K562 (cell line): ENCODE data around the gene VPS45. TPM values are rescaled to one million over a fixed set of nuclear protein-coding genes. Genes with fewer than 3 reads are reported as not detected.

Experiments
- ATAC-seq: fragments of 200-7000 bp; cut with Tn5 transposase; 3 replicates; pipeline ENCODE4 v1.9.1; 2020; ENCODE audit warnings: moderate library complexity
- BruUV-seq: library from RNA; stranded (reverse); fragments of 400-500 nt; replicated peaks from 2 replicates; lab custom pipeline; 2021; lab: Mats Ljungman, UMichigan
- CTCF ChIA-PET: fragments of 300-600 bp; formaldehyde crosslinking; extraction: SDS; loops from one replicate; lab custom pipeline; 2021; ENCODE audit warnings: low intra/inter-chr PET ratio; lab: Yijun Ruan, JAX
- POLR2A ChIA-PET: fragments of 300-600, 350-650 bp; sonication (Branson Sonifier 250); formaldehyde crosslinking; extraction: SDS; loops from one replicate; lab custom pipeline; 2021; ENCODE audit warnings: antibody characterized with exemption, inconsistent platforms; lab: Yijun Ruan, JAX
- DNase-seq, 4 experiments: peaks; one replicate each; pipeline versions ENCODE4 v3.0.0 to v3.0.0-alpha.2; 2011 to 2018; ENCODE audit warnings: low spot score in 3 of 4, mixed read lengths in 3 of 4; ENCODE audit errors: extremely low read depth in 1 of 4
- FAIRE-seq: peaks from 2 replicates; lab custom pipeline; 2011; peaks lifted over from hg19 to GRCh38; lab: Jason Lieb, UNC
- H2AFZ ChIP-seq: 2 replicates; pipeline ENCODE4 v1.6.0; 2011; ENCODE audit warnings: low read depth, low read length, control low read depth, inconsistent platforms
- H3K27ac ChIP-seq: fragments of 200-600 bp; 3 replicates; pipeline ENCODE4 v1.8.0; 2011; ENCODE audit warnings: low read depth, mild to moderate bottlenecking, control low read depth, inconsistent platforms, low read length, moderate library complexity, mixed read lengths; ENCODE audit errors: extremely low read depth
- H3K27me3 ChIP-seq, 2 experiments: fragments of 300-600 bp in 1 of 2; 2 replicates in 1 of 2; 3 replicates in 1 of 2; pipeline versions ENCODE4 v1.6.0 to v1.8.0; 2011; ENCODE audit warnings: inconsistent platforms in 2 of 2, low read length in 2 of 2, mild to moderate bottlenecking in 1 of 2, mixed read lengths in 1 of 2, moderate library complexity in 1 of 2; ENCODE audit not compliant: control insufficient read depth in 2 of 2, insufficient read depth in 2 of 2
- H3K36me3 ChIP-seq: fragments of 300-600 bp; 3 replicates; pipeline ENCODE4 v1.8.0; 2011; ENCODE audit warnings: mild to moderate bottlenecking, low read length, inconsistent platforms; ENCODE audit not compliant: control insufficient read depth, insufficient read depth
- H3K4me1 ChIP-seq, 2 experiments: fragments of 200-600 bp in 1 of 2; replicated peaks in 1 of 2; 2 replicates in 1 of 2; 3 replicates in 1 of 2; pipeline versions ENCODE4 v1.5.1 to v1.8.0; 2011; ENCODE audit warnings: inconsistent platforms in 2 of 2, low read length in 2 of 2, mild to moderate bottlenecking in 1 of 2, mixed read lengths in 1 of 2, moderate library complexity in 1 of 2; ENCODE audit not compliant: control insufficient read depth in 2 of 2, insufficient read depth in 2 of 2
- H3K4me2 ChIP-seq: 2 replicates; pipeline ENCODE4 v1.6.1; 2011; ENCODE audit warnings: low read length, control low read depth, inconsistent platforms, mixed read lengths; ENCODE audit not compliant: insufficient read depth
- H3K4me3 ChIP-seq: fragments of 200-600 bp; sonication (generic), shearing (Covaris generic); 2 replicates; pipeline ENCODE4 v1.5.1; 2016; ENCODE audit warnings: control low read depth, inconsistent platforms
- H3K79me2 ChIP-seq: fragments of 200-600 bp; 3 replicates; pipeline ENCODE4 v1.8.0; 2011; ENCODE audit warnings: low read length, inconsistent platforms; ENCODE audit not compliant: control insufficient read depth, insufficient read depth
- H3K9ac ChIP-seq, 2 experiments: 2 replicates each; pipeline versions ENCODE4 v1.6.0 to v1.6.1; 2011; ENCODE audit warnings: low read depth in 2 of 2, low read length in 2 of 2, control low read depth in 1 of 2, inconsistent platforms in 1 of 2, mild to moderate bottlenecking in 1 of 2, mixed read lengths in 1 of 2; ENCODE audit not compliant: insufficient read depth in 1 of 2
- H3K9me1 ChIP-seq: one replicate; pipeline ENCODE4 v1.6.0; 2011; ENCODE audit warnings: inconsistent platforms, mild to moderate bottlenecking, low read length, moderate library complexity; ENCODE audit not compliant: control insufficient read depth, insufficient read depth
- H3K9me3 ChIP-seq: replicated peaks from 2 replicates; pipeline ENCODE4 v1.5.1; 2011; ENCODE audit warnings: low read depth, low read length, inconsistent platforms; ENCODE audit not compliant: control insufficient read depth, insufficient read depth
- H4K20me1 ChIP-seq: replicated peaks from 2 replicates; pipeline ENCODE4 v1.6.1; 2011; ENCODE audit warnings: low read length, inconsistent platforms, mixed read lengths; ENCODE audit not compliant: control insufficient read depth, insufficient read depth
- MAFG ChIP-seq: fragments of 450-650 bp; conservative IDR thresholded peaks from 2 replicates; pipeline ENCODE4 v1.6.1; 2016; ENCODE audit warnings: missing genetic modification characterization, missing compliant biosample characterization
- POLR2A ChIP-seq: fragments of 450-650 bp; conservative IDR thresholded peaks from 2 replicates; pipeline ENCODE4 v1.6.1; 2016
- TCF7 ChIP-seq: sonication (generic); IDR thresholded peaks from 2 replicates; pipeline ENCODE4 v1.6.1; 2016; ENCODE audit warnings: antibody characterized with exemption, borderline replicate concordance
- ZBTB1 ChIP-seq: sonication (generic); formaldehyde crosslinking; IDR thresholded peaks from 2 replicates; pipeline ENCODE4 v1.8.1; 2023; ENCODE audit warnings: missing genetic modification reagents, low read depth, mild to moderate bottlenecking, borderline replicate concordance
- ZBTB7A ChIP-seq: IDR thresholded peaks from 2 replicates; pipeline ENCODE4 v1.6.1; 2011; ENCODE audit warnings: low read depth, mild to moderate bottlenecking, low read length, moderate library complexity, borderline replicate concordance; ENCODE audit not compliant: control insufficient read depth
- ZNF764 ChIP-seq: fragments of 250-450 bp; sonication (Bioruptor Pico); IDR thresholded peaks from 2 replicates; pipeline ENCODE4 v1.4.0; 2020; ENCODE audit warnings: low read depth, mild to moderate bottlenecking, moderate library complexity
- WGBS: fragments of 100-300 bp; shearing (Covaris generic); methylation state at CpG from one replicate; pipeline ENCODE4 v1.1.6; 2016; ENCODE audit warnings: low coverage, mixed read lengths; ENCODE audit not compliant: insufficient coverage; ENCODE audit errors: missing lambda C conversion rate; 5-methylcytosine and 5-hydroxymethylcytosine counted together
- in situ Hi-C: fragments of 300-500 bp; cut with MboI; formaldehyde crosslinking; loops from 4 replicates; pipeline ENCODE4 v1.15.0; 2018; ENCODE audit warnings: inconsistent platforms, mixed read lengths
- intact Hi-C: fragments of 100-400 bp; cut with micrococcal nuclease; formaldehyde crosslinking; loops from 2 replicates; pipeline ENCODE4 v1.14.2; 2022
- polyA plus RNA-seq, 8 experiments: library from polyadenylated mRNA; depleted of rRNA in 4 of 8; stranded (reverse) in 5 of 8; unstranded in 3 of 8; fragments of >200 nt; fragmentation: Nextera tagmentation in 2 of 8; fragmentation: Illumina TruSeq in 1 of 8; extraction: Ambion mirVana in 2 of 8; extraction: Trizol in 1 of 8; gene quantifications; 2 replicates each; pipeline versions ENCODE4 v1.2.1 to v1.2.3, GENCODE V29; 2011 to 2014; ENCODE audit warnings: inconsistent platforms in 1 of 8, missing spikeins in 1 of 8
- total RNA-seq, 7 experiments: library from RNA; depleted of rRNA in 6 of 7; stranded (reverse); fragments of >200 nt in 6 of 7; fragmentation: Illumina TruSeq in 2 of 7; extraction: Trizol in 2 of 7; gene quantifications; 2 replicates each; pipeline versions ENCODE4 v1.2.1 to v1.2.3, GENCODE V29; 2011 to 2021; ENCODE audit warnings: low replicate concordance in 1 of 7
- TF ChIP-seq, protein P1 (sequence below): fragments of 200-600 bp; sonication (generic); IDR thresholded peaks from one replicate; pipeline ENCODE4 v1.6.1; 2012; ENCODE audit warnings: mild to moderate bottlenecking, low read depth, low read length, inconsistent platforms
- TF ChIP-seq, protein P2 (sequence below), 2 experiments: fragments of 450-650 bp; IDR thresholded peaks; 2 replicates each; pipeline ENCODE4 v1.6.1; 2016

The VPS45 gene
- total and polyA plus RNA-seq, 9 of the 15 experiments (the other 6 are each of a cell fraction or from before 2014, with no cell fraction given), result 17.9 to 48.2 (median 34.4) TPM

DNA sequence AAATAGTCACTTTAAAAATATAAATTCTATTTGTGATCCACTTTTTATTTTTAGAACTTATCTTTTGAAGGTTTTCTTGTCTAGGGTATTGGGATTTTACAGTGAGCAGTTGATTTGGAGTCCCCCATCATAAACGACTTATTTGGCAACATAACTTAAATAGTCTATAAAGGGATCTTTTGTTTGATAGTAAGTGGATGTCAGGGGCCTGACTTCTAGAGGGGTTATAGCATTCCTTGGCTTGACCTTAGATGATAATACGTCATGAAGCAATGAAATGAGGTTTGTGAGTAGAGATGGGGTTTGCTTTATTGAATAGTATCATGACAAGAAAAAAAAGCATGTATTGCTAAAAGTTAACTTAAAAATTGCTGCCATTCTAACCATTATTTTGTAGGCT is 17.8 kb downstream of the VPS45 start:
- H3K4me1 ChIP-seq, result no peaks in the 10 kb centered on the region
- ATAC-seq, result no peak
- H3K36me3 ChIP-seq, result peaks cover 58% of the 10 kb centered on the region
- FAIRE-seq, result no peak
- intact Hi-C loops (no loop called here), in situ Hi-C loops (no loop called here)
- no peak overlapping the region for H3K4me3 ChIP-seq
- no peak overlapping the region for H3K27ac ChIP-seq
- H3K4me2 ChIP-seq, result no peak overlapping the region
- no peaks in the 10 kb centered on the region for H3K79me2 ChIP-seq
- no peaks in the 10 kb centered on the region for H3K27me3 ChIP-seq
- no peaks in the 10 kb centered on the region for H4K20me1 ChIP-seq
- BruUV-seq, result no TSS peak
- ChIA-PET CTCF (no interaction called here), POLR2A (no interaction called here)
- no peaks in the 10 kb centered on the region for H3K9me3 ChIP-seq
- no peak for DNase-seq
- 40% methylated on average over 2 of the region's 2 CpGs for WGBS
- H3K9me1 ChIP-seq, result no peaks in the 10 kb centered on the region
- no peak overlapping the region for H3K9ac ChIP-seq
- H2AFZ ChIP-seq, result no peak overlapping the region
- TF ChIP-seq, protein P1, sequence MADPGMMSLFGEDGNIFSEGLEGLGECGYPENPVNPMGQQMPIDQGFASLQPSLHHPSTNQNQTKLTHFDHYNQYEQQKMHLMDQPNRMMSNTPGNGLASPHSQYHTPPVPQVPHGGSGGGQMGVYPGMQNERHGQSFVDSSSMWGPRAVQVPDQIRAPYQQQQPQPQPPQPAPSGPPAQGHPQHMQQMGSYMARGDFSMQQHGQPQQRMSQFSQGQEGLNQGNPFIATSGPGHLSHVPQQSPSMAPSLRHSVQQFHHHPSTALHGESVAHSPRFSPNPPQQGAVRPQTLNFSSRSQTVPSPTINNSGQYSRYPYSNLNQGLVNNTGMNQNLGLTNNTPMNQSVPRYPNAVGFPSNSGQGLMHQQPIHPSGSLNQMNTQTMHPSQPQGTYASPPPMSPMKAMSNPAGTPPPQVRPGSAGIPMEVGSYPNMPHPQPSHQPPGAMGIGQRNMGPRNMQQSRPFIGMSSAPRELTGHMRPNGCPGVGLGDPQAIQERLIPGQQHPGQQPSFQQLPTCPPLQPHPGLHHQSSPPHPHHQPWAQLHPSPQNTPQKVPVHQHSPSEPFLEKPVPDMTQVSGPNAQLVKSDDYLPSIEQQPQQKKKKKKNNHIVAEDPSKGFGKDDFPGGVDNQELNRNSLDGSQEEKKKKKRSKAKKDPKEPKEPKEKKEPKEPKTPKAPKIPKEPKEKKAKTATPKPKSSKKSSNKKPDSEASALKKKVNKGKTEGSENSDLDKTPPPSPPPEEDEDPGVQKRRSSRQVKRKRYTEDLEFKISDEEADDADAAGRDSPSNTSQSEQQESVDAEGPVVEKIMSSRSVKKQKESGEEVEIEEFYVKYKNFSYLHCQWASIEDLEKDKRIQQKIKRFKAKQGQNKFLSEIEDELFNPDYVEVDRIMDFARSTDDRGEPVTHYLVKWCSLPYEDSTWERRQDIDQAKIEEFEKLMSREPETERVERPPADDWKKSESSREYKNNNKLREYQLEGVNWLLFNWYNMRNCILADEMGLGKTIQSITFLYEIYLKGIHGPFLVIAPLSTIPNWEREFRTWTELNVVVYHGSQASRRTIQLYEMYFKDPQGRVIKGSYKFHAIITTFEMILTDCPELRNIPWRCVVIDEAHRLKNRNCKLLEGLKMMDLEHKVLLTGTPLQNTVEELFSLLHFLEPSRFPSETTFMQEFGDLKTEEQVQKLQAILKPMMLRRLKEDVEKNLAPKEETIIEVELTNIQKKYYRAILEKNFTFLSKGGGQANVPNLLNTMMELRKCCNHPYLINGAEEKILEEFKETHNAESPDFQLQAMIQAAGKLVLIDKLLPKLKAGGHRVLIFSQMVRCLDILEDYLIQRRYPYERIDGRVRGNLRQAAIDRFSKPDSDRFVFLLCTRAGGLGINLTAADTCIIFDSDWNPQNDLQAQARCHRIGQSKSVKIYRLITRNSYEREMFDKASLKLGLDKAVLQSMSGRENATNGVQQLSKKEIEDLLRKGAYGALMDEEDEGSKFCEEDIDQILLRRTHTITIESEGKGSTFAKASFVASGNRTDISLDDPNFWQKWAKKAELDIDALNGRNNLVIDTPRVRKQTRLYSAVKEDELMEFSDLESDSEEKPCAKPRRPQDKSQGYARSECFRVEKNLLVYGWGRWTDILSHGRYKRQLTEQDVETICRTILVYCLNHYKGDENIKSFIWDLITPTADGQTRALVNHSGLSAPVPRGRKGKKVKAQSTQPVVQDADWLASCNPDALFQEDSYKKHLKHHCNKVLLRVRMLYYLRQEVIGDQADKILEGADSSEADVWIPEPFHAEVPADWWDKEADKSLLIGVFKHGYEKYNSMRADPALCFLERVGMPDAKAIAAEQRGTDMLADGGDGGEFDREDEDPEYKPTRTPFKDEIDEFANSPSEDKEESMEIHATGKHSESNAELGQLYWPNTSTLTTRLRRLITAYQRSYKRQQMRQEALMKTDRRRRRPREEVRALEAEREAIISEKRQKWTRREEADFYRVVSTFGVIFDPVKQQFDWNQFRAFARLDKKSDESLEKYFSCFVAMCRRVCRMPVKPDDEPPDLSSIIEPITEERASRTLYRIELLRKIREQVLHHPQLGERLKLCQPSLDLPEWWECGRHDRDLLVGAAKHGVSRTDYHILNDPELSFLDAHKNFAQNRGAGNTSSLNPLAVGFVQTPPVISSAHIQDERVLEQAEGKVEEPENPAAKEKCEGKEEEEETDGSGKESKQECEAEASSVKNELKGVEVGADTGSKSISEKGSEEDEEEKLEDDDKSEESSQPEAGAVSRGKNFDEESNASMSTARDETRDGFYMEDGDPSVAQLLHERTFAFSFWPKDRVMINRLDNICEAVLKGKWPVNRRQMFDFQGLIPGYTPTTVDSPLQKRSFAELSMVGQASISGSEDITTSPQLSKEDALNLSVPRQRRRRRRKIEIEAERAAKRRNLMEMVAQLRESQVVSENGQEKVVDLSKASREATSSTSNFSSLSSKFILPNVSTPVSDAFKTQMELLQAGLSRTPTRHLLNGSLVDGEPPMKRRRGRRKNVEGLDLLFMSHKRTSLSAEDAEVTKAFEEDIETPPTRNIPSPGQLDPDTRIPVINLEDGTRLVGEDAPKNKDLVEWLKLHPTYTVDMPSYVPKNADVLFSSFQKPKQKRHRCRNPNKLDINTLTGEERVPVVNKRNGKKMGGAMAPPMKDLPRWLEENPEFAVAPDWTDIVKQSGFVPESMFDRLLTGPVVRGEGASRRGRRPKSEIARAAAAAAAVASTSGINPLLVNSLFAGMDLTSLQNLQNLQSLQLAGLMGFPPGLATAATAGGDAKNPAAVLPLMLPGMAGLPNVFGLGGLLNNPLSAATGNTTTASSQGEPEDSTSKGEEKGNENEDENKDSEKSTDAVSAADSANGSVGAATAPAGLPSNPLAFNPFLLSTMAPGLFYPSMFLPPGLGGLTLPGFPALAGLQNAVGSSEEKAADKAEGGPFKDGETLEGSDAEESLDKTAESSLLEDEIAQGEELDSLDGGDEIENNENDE, result no peak
- TF ChIP-seq, protein P2, sequence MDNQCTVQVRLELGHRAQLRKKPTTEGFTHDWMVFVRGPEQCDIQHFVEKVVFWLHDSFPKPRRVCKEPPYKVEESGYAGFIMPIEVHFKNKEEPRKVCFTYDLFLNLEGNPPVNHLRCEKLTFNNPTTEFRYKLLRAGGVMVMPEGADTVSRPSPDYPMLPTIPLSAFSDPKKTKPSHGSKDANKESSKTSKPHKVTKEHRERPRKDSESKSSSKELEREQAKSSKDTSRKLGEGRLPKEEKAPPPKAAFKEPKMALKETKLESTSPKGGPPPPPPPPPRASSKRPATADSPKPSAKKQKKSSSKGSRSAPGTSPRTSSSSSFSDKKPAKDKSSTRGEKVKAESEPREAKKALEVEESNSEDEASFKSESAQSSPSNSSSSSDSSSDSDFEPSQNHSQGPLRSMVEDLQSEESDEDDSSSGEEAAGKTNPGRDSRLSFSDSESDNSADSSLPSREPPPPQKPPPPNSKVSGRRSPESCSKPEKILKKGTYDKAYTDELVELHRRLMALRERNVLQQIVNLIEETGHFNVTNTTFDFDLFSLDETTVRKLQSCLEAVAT (IDR thresholded peaks at IDR 0.05), result no peak
- TF ChIP-seq ZBTB7A (no peak), MAFG (no peak), POLR2A (no peak), TCF7 (no peak), ZNF764 (CRISPR knock-in tag) (no peak), ZBTB1 (CRISPR knock-in tag) (no peak)
